OCI-M2 (cell line): ENCODE measurements around the gene ZBTB7A.

Experiments used
- DNase-seq: peaks from one replicate; lab custom pipeline; 2025; ENCODE audit not compliant: unreplicated experiment; lab: John Stamatoyannopoulos, UW

The ZBTB7A gene

GRCh38 chr19:4094291-4094690 lies 27.6 kb upstream of the ZBTB7A start:
- DNase-seq = no peak

- no peak for DNase-seq
Observed at GRCh38 chr19:4093643-4094175, 27.0 kb upstream of the ZBTB7A start.

GRCh38 chr19:4090356-4091220 lies 23.9 kb upstream of the ZBTB7A start:
- DNase-seq = no peak

GRCh38 chr19:4089946-4090345 lies 23.2 kb upstream of the ZBTB7A start:
- no peak for DNase-seq

- DNase-seq = no peak
Observed at GRCh38 chr19:4089400-4089908, 22.8 kb upstream of the ZBTB7A start.

DNA sequence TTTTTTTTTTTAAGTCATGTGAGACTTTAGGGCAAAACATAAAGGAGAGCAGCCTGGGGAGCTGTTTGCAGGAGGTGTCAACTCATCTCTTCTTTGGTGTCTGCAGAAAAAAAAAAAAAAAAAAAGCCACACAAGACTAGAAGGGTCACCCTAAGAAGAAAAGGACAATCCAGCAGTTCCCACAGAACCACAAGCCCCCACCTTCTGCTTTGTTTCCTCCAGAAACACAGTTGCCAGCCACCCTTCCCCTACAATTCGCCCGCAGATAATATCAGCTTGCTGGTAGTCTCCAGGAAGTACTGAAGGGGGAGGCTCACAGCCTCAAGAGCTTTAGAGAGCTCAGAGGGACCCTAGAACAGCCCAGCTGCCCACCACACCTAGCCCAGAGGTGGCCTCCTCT lies 22.3 kb upstream of the ZBTB7A start:
- no peak for DNase-seq

DNA sequence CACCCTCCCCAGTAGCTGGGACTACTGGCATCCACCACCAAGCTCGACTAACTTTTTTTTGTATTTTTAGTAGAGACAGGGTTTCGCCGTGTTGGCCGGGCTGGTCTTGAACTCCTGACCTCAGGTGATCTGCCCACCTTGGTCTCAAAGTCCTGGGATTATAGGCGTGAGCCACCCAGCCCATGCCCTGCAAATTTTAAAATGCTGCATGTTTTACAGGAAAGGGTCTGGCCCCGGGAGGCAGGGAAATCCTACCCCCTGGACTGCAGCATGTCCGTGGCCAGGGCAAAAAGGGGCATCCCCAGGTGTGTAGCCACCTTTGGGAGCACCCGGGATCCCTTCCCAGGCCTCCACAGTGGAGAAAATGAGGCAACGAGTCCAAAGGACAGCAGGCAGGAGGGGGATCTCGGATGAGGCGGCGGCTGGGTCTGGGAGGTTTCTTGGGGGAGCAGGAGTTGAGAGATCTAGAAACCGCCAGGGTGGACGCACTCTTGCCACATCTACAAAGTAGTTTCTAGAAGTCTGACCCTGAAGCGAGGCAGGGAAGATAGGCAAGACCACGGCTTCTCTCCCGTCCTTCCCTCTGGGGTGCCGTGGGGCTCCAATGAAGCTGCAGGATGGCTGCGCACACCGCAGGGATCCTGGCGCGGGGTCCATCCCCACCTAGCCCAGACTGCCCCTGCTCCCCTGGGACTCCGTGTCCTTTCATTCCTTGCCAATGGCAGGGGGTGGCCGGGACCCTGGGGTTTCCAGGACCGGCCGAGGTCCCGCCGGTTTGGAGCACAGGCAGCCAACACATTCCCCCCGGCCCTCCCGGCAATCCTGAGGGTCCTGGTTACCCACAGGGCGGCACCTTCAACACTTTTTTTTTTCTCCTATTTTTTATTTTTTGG lies 21.3 kb upstream of the ZBTB7A start:
- DNase-seq = no peak

GRCh38 chr19:4086411-4086867 lies 19.7 kb upstream of the ZBTB7A start:
- no peak for DNase-seq

DNA sequence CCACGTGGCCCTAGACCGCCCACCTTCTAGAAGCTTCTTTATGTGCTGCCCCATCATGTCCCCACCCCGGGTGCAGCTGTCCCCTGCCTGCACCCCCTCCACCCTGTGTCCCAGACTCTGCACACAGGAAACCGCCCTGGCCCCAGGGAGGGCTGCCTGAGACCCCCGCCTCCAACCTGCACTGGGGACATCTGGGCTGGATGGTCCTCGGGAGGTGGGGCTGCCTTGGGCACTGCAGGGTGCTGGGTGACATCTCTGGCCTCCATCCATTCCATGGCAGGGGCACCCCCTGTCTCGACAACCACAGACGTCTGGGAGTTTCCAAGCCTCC lies 17.8 kb upstream of the ZBTB7A start:
- DNase-seq = no peak

DNA sequence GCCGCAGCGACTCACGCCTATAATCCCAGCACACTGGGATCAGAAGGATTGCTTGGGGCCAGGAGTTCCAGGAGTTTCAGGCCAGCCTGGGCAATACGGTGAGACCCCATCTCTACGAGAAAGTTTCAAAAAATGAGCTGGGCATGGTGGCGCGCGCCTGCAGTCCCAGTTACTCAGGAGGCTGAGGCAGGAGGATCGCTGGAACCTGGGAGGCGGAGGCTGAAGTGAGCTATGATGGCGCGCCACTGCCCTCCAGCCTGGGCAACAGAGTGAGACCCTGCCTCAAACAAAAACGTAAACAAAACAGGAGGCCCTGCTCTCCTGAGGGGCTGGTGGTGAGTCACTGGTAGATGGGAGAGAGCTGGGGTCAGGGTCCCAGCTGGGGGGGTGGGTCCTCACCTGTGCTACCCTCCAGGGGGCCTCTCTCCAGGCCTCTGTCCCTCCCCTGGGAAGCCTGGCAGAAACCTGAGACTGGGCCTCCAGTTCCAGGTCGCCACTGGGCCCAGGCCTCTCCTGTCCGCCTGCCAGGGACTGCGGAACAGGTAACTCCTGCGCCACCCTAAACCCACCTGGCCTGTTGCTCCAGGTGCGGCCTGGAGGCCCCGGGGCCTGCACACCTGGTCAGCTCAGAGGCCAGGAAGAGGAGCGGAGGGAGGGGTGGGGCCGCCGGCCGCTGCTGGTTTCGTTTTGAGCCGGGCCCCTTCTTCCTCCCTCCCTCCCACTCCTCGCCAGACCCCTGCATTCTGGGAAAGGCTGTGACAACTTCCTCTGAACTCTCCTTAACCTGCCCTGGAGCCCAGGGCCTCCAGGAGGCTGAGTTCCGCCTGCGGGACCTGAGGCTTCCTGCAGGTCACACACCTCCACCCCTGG lies 17.2 kb upstream of the ZBTB7A start:
- no peak for DNase-seq

DNA sequence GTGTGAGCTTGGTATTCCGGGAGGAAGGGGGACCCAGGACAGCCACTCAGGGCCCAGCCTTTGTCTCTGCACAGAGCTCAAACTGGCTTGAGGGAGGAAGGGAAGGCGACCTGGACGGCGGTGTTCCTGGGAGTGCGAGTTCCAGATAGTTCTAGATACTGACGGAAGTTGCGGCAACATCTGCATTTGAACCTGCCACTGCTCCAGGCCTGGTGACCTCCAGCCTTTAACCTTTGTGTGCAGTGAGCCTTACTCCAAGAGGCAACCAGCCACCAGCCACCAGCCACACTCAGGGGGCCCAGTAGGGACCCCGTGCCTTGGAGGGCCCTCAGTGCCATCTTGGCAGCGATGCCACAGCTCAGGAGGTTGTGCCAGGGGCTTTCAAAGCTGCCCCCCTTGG lies 15.5 kb upstream of the ZBTB7A start:
- no peak for DNase-seq

DNA sequence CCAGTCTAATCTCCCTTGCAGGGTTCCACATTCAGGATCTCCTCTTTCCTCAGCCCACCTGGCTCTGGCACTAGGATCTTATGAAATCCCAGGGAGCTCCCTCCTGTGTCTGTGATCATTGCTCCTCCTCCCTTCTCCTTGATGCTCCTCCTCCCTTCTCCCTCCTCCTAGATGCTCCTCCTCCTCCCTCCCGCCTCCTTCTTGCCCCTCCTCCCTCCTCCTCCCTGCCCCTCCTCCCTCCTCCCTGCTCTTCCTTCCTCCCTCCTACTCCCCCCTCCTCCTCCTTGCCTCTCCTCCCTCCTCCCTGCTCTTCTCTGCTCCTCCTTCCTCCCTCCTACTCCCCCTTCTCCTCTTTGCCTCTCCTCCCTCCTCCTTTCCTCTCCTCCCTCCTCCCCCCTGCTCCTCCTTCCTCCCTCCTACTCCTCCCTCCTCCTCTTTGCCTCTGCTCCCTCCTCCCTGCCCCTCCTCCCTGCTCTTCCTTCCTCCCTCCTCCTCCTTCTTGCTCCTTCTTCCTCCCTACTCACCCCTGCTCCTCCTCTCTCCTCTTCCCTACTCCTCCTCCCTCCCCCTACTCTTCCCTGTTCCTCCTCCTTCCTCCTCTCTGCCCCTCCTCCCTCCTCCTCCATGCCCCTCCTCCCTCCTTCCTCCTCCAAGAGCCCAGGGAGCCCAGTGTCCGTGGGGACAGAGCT lies 14.9 kb upstream of the ZBTB7A start:
- DNase-seq = no peak

- no peak for DNase-seq
Observed at GRCh38 chr19:4080473-4080872, 13.8 kb upstream of the ZBTB7A start.

GRCh38 chr19:4077800-4078684 lies 11.3 kb upstream of the ZBTB7A start:
- no peak for DNase-seq

- no peak for DNase-seq
Observed at GRCh38 chr19:4077007-4077374, 10.3 kb upstream of the ZBTB7A start.

DNA sequence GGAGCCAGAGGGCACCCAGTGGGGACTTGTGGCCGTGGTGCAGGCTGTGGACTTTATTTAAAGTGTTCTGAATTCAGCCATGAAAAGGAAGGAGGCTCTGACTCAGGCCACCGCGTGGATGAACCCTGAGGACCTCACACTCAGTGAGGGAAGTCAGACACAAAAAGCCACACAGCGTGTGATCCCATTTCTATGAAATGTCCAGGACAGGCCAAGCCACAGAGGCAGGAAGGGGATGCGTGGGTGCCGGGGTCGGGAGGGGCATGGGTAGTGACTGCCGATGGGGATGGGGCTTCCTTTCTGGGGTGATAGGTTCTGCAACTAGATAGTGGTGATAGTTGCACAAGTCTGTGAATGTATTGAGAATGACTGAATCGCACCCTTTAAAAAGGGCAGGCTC lies 8.7 kb upstream of the ZBTB7A start:
- DNase-seq = no peak

DNA sequence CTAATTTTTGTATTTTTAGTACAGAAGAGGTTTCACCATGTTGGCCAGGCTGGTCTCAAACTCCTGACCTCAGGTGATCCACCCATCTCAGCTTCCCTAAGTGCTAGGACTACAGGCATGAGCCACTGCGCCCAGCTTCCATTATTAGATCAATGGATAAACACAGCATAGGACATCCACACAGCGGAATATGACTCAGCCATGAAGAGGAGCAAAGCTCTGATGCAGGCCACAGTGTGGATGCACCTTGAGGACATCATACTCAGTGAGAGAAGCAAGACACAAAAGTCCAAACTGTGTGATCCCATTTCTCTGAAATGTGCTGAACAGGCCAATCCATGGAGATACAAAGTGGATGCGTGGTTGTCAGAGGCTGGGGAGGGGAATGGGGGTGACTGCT lies 4.9 kb upstream of the ZBTB7A start:
- no peak for DNase-seq

GRCh38 chr19:4069331-4069959 lies 2.7 kb upstream of the ZBTB7A start:
- no peak for DNase-seq
